GM12874 (cell line): ENCODE measurements around the gene SUSD6.

Experiments used
- CTCF ChIP-seq: IDR thresholded peaks from 2 replicates; pipeline ENCODE4 v1.5.1; 2011; ENCODE audit warnings: low read depth, mild to moderate bottlenecking, control low read depth, low read length, moderate library complexity; ENCODE audit not compliant: insufficient read depth

The SUSD6 gene

GRCh38 chr14:69658664-69659261 lies 47.4 kb downstream of the SUSD6 start:
- no peak for TF ChIP-seq CTCF

DNA sequence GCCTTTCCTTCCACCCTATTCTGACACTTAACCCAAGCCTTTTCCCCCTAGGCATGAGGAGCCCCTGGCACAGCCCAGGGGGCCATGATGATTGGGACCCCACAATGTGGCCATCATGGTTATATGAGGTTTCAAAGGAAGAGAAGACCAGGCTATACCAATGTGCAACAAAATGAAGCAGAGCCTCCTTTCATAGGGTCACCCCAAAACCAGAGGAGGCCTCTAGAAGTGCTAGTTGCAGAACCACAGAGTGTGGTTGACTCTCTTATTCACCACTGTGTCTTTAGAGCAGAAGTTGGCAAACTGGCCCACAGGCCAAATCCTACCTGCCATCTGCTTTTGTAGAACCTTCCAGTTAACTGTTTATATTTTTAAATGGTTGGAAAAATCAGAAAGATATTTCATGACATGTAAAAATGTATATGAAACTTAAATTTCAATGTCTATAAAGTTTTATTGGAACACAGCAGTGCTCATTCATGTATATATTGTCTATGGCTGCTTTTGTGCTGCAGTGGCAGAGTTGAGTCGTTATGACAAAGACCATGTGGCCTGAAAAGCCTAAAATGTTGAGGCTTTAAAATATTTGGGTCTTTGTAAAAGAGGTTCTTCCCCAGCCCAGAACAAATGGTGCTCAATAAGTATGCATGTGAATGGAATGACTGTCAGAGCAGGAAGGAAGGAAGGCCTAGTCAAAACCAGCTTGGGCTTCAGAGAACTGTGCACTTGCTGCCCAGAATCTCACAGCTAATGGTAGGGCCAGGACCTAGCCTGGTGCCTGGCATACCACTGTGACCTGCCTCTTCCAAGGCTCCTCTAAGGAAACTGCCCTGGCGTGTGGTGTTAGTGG lies 49.2 kb downstream of the SUSD6 start:
- no peak for TF ChIP-seq CTCF

- TF ChIP-seq CTCF = no peak
Measured at GRCh38 chr14:69661194-69661537, 49.8 kb downstream of the SUSD6 start.

GRCh38 chr14:69662636-69663299 lies 51.4 kb downstream of the SUSD6 start:
- TF ChIP-seq CTCF = no peak

- TF ChIP-seq CTCF = no peak
Measured at GRCh38 chr14:69663300-69663643, 51.9 kb downstream of the SUSD6 start.

DNA sequence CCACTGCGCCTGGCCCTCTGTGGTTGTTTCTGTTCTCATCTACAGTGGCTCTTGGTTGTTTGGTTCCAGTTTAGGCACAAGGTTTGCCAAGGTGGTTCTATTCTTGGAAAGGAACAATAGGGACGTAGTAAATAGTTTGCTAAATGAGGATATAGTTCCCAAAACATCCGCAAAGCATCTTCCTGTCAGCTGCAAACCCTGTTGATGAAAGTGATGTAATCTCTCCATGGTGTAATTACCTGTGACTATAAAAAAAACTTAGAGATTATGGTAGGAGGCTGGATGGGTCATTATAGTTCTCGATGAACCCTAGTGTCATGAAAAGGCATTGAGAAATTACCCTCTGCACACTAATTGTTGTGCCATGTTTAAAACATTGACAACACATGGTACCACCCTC lies 52.9 kb downstream of the SUSD6 start:
- TF ChIP-seq CTCF = no peak

DNA sequence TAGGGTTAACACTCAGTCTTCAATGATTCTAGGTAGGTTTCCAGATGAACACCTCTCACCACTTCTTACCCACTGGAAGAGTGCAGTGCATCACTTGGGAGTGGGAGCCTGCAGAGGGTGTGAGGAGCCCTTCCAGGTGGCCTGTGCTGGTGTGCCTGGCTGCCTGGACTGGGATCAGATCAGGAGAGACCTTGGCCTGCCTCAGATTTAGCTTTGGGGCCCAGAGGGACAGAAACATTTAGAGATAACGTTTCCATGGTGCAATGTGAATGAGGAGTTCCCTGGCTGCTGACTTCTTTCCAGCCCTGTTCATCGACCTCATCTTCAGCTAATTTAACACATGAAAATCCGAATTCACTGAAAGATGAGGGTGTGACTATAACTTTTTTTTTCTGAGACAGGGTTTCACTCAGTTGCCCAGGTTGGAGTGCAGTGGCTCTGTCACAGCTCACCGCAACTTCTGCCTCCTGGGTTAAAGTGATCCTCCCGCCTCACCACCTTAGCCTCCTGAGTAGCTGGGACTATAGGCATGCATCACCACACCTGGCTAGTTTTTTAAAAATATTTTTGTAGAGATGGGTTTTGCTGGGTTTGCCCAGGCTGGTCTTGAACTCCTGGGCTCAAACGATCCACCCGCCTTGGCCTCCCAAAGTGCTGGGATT lies 53.6 kb downstream of the SUSD6 start:
- TF ChIP-seq CTCF = no peak
